H1 (cell line): Measurements from ENCODE around the gene LMO2.

Source experiments
- BRCA1 ChIP-seq: IDR thresholded peaks from 2 replicates; pipeline ENCODE4 v1.6.1; 2012; ENCODE audit warnings: low read depth, low read length, improper control_type of control experiment
- CEBPB ChIP-seq: IDR thresholded peaks from 2 replicates; pipeline ENCODE4 v1.6.1; 2012; ENCODE audit warnings: low read depth, low read length
- GABPA ChIP-seq: IDR thresholded peaks from 2 replicates; pipeline ENCODE4 v1.6.1; 2011; ENCODE audit warnings: mild to moderate bottlenecking, low read length, moderate library complexity, borderline replicate concordance; ENCODE audit not compliant: insufficient read depth
- MAFK ChIP-seq: IDR thresholded peaks from 2 replicates; pipeline ENCODE4 v1.6.1; 2012; ENCODE audit warnings: low read depth, mild to moderate bottlenecking, improper control_type of control experiment, low read length
- MAX ChIP-seq: IDR thresholded peaks from 2 replicates; pipeline ENCODE4 v1.6.1; 2012; ENCODE audit warnings: inconsistent platforms
- POLR2A ChIP-seq, 2 experiments: IDR thresholded peaks; 1 replicate in 1 of 2; 2 replicates in 1 of 2; pipeline ENCODE4 v1.6.1; 2011; ENCODE audit warnings: low read depth in 2 of 2, low read length in 2 of 2, mild to moderate bottlenecking in 2 of 2; ENCODE audit errors: control extremely low read depth in 1 of 2
- USF2 ChIP-seq: IDR thresholded peaks from 2 replicates; pipeline ENCODE4 v1.6.1; 2011; ENCODE audit warnings: low read length, improper control_type of control experiment
- TF ChIP-seq, protein P1 (sequence below), 3 experiments: IDR thresholded peaks; 1 replicate in 2 of 3; 2 replicates in 1 of 3; pipeline versions ENCODE4 v1.5.1 to v1.6.1; 2011; ENCODE audit warnings: low read length in 3 of 3, mild to moderate bottlenecking in 3 of 3, inconsistent platforms in 2 of 3, low read depth in 1 of 3, moderate library complexity in 1 of 3; ENCODE audit not compliant: insufficient read depth in 1 of 3; ENCODE audit errors: control extremely low read depth in 1 of 3

GRCh38 chr11:33825854-33826560 is 65.9 kb downstream of the LMO2 start:
- TF ChIP-seq BRCA1 (no peak), MAX (no peak), MAFK (no peak), CEBPB (no peak), POLR2A (IDR thresholded peaks at IDR 0.05; ENCODE audit: control extremely low read depth in 1 of 2, low read depth in 2 of 2, low read length in 2 of 2) (no peak), USF2 (no peak), GABPA (no peak)
- TF ChIP-seq, protein P1, sequence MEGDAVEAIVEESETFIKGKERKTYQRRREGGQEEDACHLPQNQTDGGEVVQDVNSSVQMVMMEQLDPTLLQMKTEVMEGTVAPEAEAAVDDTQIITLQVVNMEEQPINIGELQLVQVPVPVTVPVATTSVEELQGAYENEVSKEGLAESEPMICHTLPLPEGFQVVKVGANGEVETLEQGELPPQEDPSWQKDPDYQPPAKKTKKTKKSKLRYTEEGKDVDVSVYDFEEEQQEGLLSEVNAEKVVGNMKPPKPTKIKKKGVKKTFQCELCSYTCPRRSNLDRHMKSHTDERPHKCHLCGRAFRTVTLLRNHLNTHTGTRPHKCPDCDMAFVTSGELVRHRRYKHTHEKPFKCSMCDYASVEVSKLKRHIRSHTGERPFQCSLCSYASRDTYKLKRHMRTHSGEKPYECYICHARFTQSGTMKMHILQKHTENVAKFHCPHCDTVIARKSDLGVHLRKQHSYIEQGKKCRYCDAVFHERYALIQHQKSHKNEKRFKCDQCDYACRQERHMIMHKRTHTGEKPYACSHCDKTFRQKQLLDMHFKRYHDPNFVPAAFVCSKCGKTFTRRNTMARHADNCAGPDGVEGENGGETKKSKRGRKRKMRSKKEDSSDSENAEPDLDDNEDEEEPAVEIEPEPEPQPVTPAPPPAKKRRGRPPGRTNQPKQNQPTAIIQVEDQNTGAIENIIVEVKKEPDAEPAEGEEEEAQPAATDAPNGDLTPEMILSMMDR (IDR thresholded peaks at IDR 0.05; ENCODE audit: control extremely low read depth in 1 of 3, insufficient read depth in 1 of 3, low read depth in 1 of 3, low read length in 3 of 3), result no peak
